GM19023 (cell line): Measurements from ENCODE around the gene NEDD4L.
"Not testable (repeated sequence)": the region's sequence is repeated elsewhere in the genome, so short reads cannot be mapped to it uniquely, and the experiment has no call there.

Source experiments
- ATAC-seq: cut with Tn5 transposase; IDR thresholded peaks from one replicate; pipeline ENCODE4 v1.9.1; 2021; ENCODE audit warnings: mild to moderate bottlenecking, moderate library complexity; ENCODE audit not compliant: unreplicated experiment

Gene NEDD4L

GRCh38 chr18:58360324-58360723, 316.3 kb downstream of the NEDD4L start:
- ATAC-seq, result no peak

- no peak for ATAC-seq
Observed at GRCh38 chr18:58361212-58361611, 317.2 kb downstream of the NEDD4L start.

GRCh38 chr18:58362027-58362575, 318.1 kb downstream of the NEDD4L start:
- no peak for ATAC-seq

- ATAC-seq, result no peak
Observed at GRCh38 chr18:58362829-58363271, 318.8 kb downstream of the NEDD4L start.

- ATAC-seq, result no peak
Observed at GRCh38 chr18:58363767-58364540, 319.9 kb downstream of the NEDD4L start.

GRCh38 chr18:58364876-58365528, 321.0 kb downstream of the NEDD4L start:
- ATAC-seq, result no peak

GRCh38 chr18:58367425-58368140, 323.6 kb downstream of the NEDD4L start:
- no peak for ATAC-seq

- ATAC-seq, result no peak
Observed at GRCh38 chr18:58369616-58370015, 325.6 kb downstream of the NEDD4L start.

GRCh38 chr18:58370038-58370580, 326.1 kb downstream of the NEDD4L start:
- ATAC-seq, result no peak

- no peak for ATAC-seq
Observed at GRCh38 chr18:58370612-58371011, 326.6 kb downstream of the NEDD4L start.

GRCh38 chr18:58373481-58373880, 329.5 kb downstream of the NEDD4L start:
- ATAC-seq, result no peak

GRCh38 chr18:58375051-58375450, 331.0 kb downstream of the NEDD4L start:
- no peak for ATAC-seq

GRCh38 chr18:58378411-58379379, 334.7 kb downstream of the NEDD4L start:
- no peak for ATAC-seq

GRCh38 chr18:58379443-58379842, 335.4 kb downstream of the NEDD4L start:
- ATAC-seq, result no peak

- ATAC-seq, result not testable (repeated sequence)
Observed at GRCh38 chr18:58380113-58380512, 336.1 kb downstream of the NEDD4L start.

- ATAC-seq, result no peak
Observed at GRCh38 chr18:58381676-58382411, 337.8 kb downstream of the NEDD4L start.

- ATAC-seq, result no peak
Observed at GRCh38 chr18:58382446-58382845, 338.4 kb downstream of the NEDD4L start.

- no peak for ATAC-seq
Observed at GRCh38 chr18:58385472-58385871, 341.4 kb downstream of the NEDD4L start.

- ATAC-seq, result no peak
Observed at GRCh38 chr18:58386780-58387179, 342.8 kb downstream of the NEDD4L start.
